ENCODE data around the gene SERP2. TPM values are rescaled to one million over a fixed set of nuclear protein-coding genes. Genes with fewer than 3 reads are reported as not detected.

Gene SERP2
- total RNA-seq, 4 donors from 2014 or later: 1.2 to 1.4 (median 1.3) TPM; not detected in 1

DNA sequence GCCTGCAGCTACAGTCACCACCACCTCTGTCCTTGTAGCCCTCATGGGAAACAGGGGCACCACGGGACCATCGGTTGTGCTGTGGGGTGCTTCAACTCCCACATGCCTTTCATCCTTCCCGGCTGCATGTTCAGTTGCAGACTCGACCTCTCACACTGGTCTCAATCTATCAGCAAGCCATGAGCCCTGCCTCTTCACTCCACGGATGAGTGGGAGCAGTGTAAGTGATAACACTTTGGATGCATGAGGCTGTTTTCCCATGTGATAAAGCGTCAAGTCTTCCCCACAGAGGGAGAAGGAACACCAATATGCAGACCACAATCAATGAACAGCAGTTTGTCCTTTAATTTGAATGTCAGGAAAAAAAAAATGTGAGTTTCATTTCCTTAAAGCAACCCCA lies 12.2 kb downstream of the SERP2 start:
- H3K4me1 ChIP-seq: peaks cover 4% of the 10 kb centered on the region
- H3K4me3 ChIP-seq: no peak overlapping the region
- H3K36me3 ChIP-seq: no peaks in the 10 kb centered on the region
- H3K27me3 ChIP-seq: no peaks in the 10 kb centered on the region
- no peaks in the 10 kb centered on the region for H3K9me3 ChIP-seq
- no peak overlapping the region for H3K27ac ChIP-seq
- TF ChIP-seq POLR2AphosphoS5 (IDR thresholded peaks at IDR 0.05) (no peak), POLR2A (IDR thresholded peaks at IDR 0.05) (no peak), EP300 (IDR thresholded peaks at IDR 0.05) (no peak)
- TF ChIP-seq, protein P1, sequence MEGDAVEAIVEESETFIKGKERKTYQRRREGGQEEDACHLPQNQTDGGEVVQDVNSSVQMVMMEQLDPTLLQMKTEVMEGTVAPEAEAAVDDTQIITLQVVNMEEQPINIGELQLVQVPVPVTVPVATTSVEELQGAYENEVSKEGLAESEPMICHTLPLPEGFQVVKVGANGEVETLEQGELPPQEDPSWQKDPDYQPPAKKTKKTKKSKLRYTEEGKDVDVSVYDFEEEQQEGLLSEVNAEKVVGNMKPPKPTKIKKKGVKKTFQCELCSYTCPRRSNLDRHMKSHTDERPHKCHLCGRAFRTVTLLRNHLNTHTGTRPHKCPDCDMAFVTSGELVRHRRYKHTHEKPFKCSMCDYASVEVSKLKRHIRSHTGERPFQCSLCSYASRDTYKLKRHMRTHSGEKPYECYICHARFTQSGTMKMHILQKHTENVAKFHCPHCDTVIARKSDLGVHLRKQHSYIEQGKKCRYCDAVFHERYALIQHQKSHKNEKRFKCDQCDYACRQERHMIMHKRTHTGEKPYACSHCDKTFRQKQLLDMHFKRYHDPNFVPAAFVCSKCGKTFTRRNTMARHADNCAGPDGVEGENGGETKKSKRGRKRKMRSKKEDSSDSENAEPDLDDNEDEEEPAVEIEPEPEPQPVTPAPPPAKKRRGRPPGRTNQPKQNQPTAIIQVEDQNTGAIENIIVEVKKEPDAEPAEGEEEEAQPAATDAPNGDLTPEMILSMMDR (IDR thresholded peaks at IDR 0.05): no peak
- 90% methylated on average over 6 of the region's 6 CpGs for WGBS
- no peak for DNase-seq (ENCODE audit: low spot score in 2 of 2)

DNA sequence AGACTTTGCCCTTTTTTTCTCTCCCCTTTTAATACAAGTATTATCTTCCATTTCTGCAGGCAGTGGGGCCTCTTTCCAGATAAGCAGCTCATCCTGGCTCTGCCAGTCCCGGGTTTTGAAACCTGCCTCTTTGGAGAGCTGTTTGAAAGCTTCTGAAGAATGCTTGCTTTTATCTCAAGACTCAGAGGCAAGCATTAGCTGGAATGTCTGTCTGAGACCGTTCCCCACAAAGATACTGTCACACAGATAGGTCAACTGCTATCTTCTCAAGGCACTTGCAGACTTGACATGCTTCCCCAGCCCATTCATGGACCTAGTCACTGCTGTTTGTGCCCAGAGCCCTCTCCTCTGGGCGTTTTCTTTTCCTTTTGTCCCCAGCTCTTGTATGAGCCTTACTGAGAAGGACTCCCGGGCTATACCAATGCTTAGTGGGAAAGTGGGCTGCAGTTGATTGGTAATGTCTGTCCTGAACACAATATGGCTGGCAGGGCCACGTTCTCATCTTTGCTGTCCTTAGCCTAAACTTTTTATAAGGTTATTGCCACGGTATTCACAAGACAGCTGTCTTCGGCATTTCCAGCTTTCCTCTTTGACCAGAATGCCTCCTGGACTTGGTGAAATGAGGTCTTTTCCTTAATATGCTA lies 13.4 kb downstream of the SERP2 start:
- Histone ChIP-seq H3K9me3 (no peaks in the 10 kb centered on the region), H3K27ac (no peak overlapping the region), H3K4me1 (peaks cover 4% of the 10 kb centered on the region), H3K36me3 (no peaks in the 10 kb centered on the region), H3K4me3 (no peak overlapping the region), H3K27me3 (no peaks in the 10 kb centered on the region)
- TF ChIP-seq, protein P1 (IDR thresholded peaks at IDR 0.05): no peak
- 76% methylated on average over 7 of the region's 7 CpGs for WGBS
- DNase-seq (ENCODE audit: low spot score in 2 of 2): no peak

DNA sequence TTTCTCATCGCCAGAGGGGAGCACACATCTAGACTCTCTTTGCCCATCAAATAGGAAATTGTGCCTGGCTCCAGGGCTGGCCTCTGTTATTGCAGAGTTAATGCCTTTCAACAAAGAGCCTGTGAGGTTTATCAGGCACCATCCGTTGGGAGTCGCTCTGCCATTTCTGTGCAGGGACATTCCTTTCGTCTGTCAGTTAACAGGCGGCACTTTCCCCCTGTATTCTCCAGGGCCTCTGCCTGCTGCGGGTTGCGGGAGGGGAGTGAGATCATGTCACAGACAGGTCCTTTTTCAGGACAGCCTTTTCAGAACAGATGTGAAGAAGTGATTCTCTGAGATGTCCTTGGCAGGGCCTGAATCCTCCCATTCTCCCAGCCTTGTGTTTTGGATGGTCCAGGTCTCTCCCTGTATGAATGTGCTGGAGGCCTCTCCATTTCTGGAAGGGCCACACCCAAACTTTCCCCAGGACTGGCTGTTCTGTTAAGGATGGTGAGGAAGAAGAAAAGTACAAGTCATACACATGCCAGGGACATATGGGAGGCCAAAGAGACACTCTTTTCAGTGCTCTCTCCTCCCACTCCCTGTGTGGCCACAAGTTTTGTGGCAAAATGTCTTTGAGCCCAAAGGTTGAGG lies 14.9 kb downstream of the SERP2 start:
- no peaks in the 10 kb centered on the region for H3K27me3 ChIP-seq
- no peak for DNase-seq (ENCODE audit: low spot score in 2 of 2)
- no peaks in the 10 kb centered on the region for H3K36me3 ChIP-seq
- TF ChIP-seq POLR2A (IDR thresholded peaks at IDR 0.05): no peak
- no peak for TF ChIP-seq POLR2AphosphoS5 (IDR thresholded peaks at IDR 0.05)
- TF ChIP-seq, protein P1 (IDR thresholded peaks at IDR 0.05): no peak
- no peak for TF ChIP-seq EP300 (IDR thresholded peaks at IDR 0.05)
- H3K27ac ChIP-seq: no peak overlapping the region
- peaks cover 4% of the 10 kb centered on the region for H3K4me1 ChIP-seq
- WGBS: 80% methylated on average over 6 of the region's 7 CpGs
- H3K9me3 ChIP-seq: no peaks in the 10 kb centered on the region
- H3K4me3 ChIP-seq: no peak overlapping the region

DNA sequence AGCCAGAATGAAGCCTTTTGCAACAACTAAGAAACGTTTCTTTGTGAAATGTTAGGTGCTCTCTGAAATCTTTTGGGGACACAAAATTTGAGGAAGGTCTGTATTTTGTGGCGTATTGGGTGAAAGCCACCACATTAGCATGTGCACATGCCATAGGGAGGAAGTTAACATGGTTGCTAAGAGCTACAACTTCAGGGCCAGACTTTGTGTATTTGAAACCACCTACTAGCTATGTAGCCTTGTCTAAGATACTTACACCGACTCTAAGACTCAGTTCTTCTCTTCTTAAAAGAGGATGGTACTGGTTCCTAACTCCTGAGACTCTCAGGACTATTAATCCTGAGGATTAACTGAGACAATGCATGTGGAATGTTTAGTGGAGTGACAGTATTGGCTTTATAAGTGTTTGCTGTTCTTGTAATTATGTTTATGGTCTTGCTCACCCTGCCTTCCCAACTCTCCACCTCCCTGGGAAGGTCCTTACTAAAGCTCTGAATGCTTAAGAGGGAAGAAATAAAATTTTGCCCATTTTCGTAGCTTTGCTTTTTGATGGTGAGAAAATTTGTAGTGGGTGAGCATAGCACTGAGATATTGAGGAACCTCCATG lies 15.5 kb downstream of the SERP2 start:
- H3K27ac ChIP-seq: no peak overlapping the region
- no peak for TF ChIP-seq POLR2A (IDR thresholded peaks at IDR 0.05)
- no peak for TF ChIP-seq EP300 (IDR thresholded peaks at IDR 0.05)
- TF ChIP-seq, protein P1 (IDR thresholded peaks at IDR 0.05): no peak
- no peak for TF ChIP-seq POLR2AphosphoS5 (IDR thresholded peaks at IDR 0.05)
- H3K4me3 ChIP-seq: no peak overlapping the region
- H3K9me3 ChIP-seq: no peaks in the 10 kb centered on the region
- 88% methylated on average over 4 of the region's 4 CpGs for WGBS
- H3K27me3 ChIP-seq: no peaks in the 10 kb centered on the region
- H3K36me3 ChIP-seq: no peaks in the 10 kb centered on the region
- DNase-seq (ENCODE audit: low spot score in 2 of 2): no peak
- peaks cover 4% of the 10 kb centered on the region for H3K4me1 ChIP-seq

DNA sequence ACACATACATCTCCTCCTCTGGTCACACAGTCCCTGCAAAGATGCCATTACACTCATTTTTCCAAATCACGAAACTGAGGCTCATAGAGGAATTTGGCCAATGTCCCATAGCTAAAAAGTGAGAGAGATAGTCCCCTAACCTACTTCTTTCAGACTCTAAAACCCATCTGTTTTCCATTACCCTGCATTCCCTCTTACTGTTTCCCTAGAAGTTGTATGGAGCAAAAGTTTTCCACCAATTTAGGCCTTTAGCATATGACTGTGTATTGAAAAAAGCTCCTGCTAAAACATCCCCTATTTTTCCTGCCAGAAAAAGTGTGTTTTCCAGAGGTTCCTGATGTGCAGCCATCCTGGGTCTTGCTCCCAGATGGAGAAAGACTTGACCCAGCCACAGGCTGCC lies 16.3 kb downstream of the SERP2 start:
- TF ChIP-seq, protein P1 (IDR thresholded peaks at IDR 0.05): no peak
- TF ChIP-seq EP300 (IDR thresholded peaks at IDR 0.05) (no peak), POLR2A (IDR thresholded peaks at IDR 0.05) (no peak), POLR2AphosphoS5 (IDR thresholded peaks at IDR 0.05) (no peak)
- Histone ChIP-seq H3K4me1 (peaks cover 4% of the 10 kb centered on the region), H3K9me3 (no peaks in the 10 kb centered on the region), H3K27me3 (no peaks in the 10 kb centered on the region), H3K36me3 (no peaks in the 10 kb centered on the region), H3K4me3 (no peak overlapping the region), H3K27ac (no peak overlapping the region)
- DNase-seq (ENCODE audit: low spot score in 2 of 2): no peak
- WGBS: 70% methylated on average over 1 of the region's 1 CpG
